ENCODE data around the gene PTPRK.

GRCh38 chr6:128114164-128114563 lies 406.2 kb downstream of the PTPRK start:
- TF ChIP-seq CTCF (IDR thresholded peaks at IDR 0.05; ENCODE audit: low read length) (no peak), EZH2 (IDR thresholded peaks at IDR 0.05; ENCODE audit: borderline replicate concordance, low read length) (no peak)
